Parathyroid adenoma (tissue), 2 donors: ENCODE measurements around the gene DSCAM.

ENCODE experiments used
- H2AFZ ChIP-seq: fragments of 300-600 bp; sonication (generic); one replicate; pipeline ENCODE4 v1.7.0; 2017; ENCODE audit warnings: antibody characterized with exemption, mild to moderate bottlenecking
- H3K27ac ChIP-seq: fragments of 300-600 bp; sonication (generic); one replicate; pipeline ENCODE4 v1.7.0; 2017
- H3K27me3 ChIP-seq: fragments of 300-600 bp; sonication (generic); one replicate; pipeline ENCODE4 v1.7.0; 2017; ENCODE audit warnings: low read length; ENCODE audit not compliant: control insufficient read depth, insufficient read depth
- H3K36me3 ChIP-seq: fragments of 300-600 bp; sonication (generic); one replicate; pipeline ENCODE4 v1.7.0; 2017; ENCODE audit warnings: low read length; ENCODE audit not compliant: control insufficient read depth, insufficient read depth
- H3K4me1 ChIP-seq: fragments of 300-600 bp; sonication (generic); one replicate; pipeline ENCODE4 v1.7.0; 2017; ENCODE audit warnings: control low read depth
- H3K4me2 ChIP-seq: fragments of 300-600 bp; sonication (generic); one replicate; pipeline ENCODE4 v1.7.0; 2017; ENCODE audit warnings: low read length
- H3K4me3 ChIP-seq: fragments of 300-600 bp; sonication (generic); one replicate; pipeline ENCODE4 v1.7.0; 2017; ENCODE audit warnings: low read depth, low read length
- H3K79me2 ChIP-seq: fragments of 300-600 bp; sonication (generic); one replicate; pipeline ENCODE4 v1.7.0; 2017; ENCODE audit warnings: control low read depth
- H3K9ac ChIP-seq: fragments of 300-600 bp; sonication (generic); one replicate; pipeline ENCODE4 v1.7.0; 2017; ENCODE audit warnings: mild to moderate bottlenecking
- H3K9me3 ChIP-seq: fragments of 300-600 bp; sonication (generic); one replicate; pipeline ENCODE4 v1.7.0; 2017; ENCODE audit warnings: low read length; ENCODE audit not compliant: control insufficient read depth
- TF ChIP-seq, protein P1 (sequence below): fragments of 300-600 bp; sonication (generic); IDR thresholded peaks from one replicate; pipeline ENCODE4 v1.7.0; 2017; ENCODE audit warnings: antibody characterized with exemption, mild to moderate bottlenecking
- donor health status: primary hyperparathyroidism.

Gene DSCAM

DNA sequence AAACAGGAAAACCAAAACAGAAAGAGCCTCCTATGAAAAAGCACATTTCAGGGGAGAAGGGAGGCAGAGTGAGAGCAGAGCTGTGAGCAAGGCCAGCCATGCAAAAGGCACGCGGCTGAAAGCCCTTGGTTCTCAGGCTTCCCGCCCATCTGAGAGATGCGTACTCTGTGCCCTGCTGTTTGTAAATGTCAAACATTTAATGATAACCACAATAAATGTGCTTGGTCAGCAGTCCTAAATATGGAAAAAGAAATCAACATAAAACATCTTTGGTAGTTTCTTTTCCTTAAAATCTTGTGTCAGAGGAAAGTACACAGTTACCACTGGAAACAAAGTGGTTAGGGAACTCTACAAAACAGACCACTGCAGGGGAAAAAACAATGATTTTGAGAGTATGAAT lies 283.1 kb downstream of the DSCAM start:
- H2AFZ ChIP-seq = no peak overlapping the region
- H3K27ac ChIP-seq = no peak overlapping the region
- no peaks in the 10 kb centered on the region for H3K27me3 ChIP-seq
- H3K9ac ChIP-seq = no peak overlapping the region
- no peaks in the 10 kb centered on the region for H3K79me2 ChIP-seq
- TF ChIP-seq, protein P1, sequence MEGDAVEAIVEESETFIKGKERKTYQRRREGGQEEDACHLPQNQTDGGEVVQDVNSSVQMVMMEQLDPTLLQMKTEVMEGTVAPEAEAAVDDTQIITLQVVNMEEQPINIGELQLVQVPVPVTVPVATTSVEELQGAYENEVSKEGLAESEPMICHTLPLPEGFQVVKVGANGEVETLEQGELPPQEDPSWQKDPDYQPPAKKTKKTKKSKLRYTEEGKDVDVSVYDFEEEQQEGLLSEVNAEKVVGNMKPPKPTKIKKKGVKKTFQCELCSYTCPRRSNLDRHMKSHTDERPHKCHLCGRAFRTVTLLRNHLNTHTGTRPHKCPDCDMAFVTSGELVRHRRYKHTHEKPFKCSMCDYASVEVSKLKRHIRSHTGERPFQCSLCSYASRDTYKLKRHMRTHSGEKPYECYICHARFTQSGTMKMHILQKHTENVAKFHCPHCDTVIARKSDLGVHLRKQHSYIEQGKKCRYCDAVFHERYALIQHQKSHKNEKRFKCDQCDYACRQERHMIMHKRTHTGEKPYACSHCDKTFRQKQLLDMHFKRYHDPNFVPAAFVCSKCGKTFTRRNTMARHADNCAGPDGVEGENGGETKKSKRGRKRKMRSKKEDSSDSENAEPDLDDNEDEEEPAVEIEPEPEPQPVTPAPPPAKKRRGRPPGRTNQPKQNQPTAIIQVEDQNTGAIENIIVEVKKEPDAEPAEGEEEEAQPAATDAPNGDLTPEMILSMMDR = no peak
- H3K4me2 ChIP-seq = no peak overlapping the region
- no peaks in the 10 kb centered on the region for H3K4me1 ChIP-seq
- no peaks in the 10 kb centered on the region for H3K36me3 ChIP-seq
- H3K4me3 ChIP-seq = no peak overlapping the region
- H3K9me3 ChIP-seq = no peaks in the 10 kb centered on the region

DNA sequence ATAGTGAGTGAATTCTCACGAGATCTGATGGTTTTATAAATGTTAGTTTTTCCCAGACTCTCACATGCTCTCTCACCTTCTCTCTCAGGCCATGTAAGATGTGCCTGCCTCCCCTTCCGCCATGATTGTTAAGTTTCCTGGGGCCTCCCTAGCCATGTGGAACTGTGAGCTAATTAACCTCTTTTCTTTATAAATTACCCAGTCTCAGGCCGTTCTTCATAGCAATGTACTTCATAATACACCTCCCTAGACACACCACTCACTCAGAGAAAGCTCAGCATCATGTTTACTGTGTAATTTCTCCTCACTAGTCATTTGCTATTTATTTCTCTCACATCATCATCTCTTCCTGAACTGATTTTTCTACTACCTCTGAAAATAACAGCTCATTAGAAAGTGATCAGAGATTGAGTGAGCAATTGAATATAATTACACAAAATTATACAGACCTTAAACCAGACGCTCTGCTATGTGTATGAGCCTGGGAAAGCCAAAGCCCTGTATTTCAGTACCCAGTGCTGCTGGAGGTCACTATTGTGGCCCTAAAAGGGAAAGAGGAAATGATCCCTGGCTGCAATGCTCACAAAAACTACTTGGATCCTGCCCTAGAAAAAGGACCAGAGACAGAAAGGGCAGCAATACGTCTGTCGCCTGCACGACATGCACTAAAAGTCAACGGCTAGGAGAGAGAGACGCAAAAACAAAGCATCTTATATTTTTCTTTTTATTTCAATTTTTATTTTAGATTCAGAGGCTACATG lies 284.5 kb downstream of the DSCAM start:
- Histone ChIP-seq H3K4me1 (no peaks in the 10 kb centered on the region), H2AFZ (no peak overlapping the region), H3K27me3 (no peaks in the 10 kb centered on the region), H3K9me3 (no peaks in the 10 kb centered on the region), H3K79me2 (no peaks in the 10 kb centered on the region), H3K9ac (no peak overlapping the region), H3K4me3 (no peak overlapping the region), H3K27ac (no peak overlapping the region), H3K36me3 (no peaks in the 10 kb centered on the region), H3K4me2 (no peak overlapping the region)
- TF ChIP-seq, protein P1 = no peak

DNA sequence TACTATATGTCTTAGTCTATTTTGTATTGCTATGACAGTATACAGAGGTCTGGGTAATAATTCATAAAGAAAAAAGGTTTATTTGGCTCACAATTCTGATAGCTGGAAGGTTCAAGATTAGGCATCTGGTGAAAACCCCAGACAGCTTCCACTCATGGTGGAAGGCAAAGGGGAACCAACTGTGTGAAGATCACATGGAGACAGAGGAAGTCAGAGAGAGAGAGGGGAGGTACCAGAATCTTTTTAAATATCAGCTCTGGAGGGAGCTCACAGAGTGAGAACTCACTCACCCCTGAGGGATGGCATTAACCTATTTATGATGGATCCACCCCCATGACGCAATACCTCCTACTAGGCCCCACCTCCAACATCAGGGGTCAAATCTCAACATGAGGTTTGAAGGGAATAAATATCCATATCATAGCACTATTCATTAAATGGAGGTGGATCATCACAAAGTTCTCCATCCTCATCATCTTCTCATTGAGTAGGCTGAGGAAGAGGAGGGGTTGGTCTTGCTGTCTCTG lies 290.5 kb downstream of the DSCAM start:
- no peaks in the 10 kb centered on the region for H3K36me3 ChIP-seq
- H3K27ac ChIP-seq = no peak overlapping the region
- no peaks in the 10 kb centered on the region for H3K9me3 ChIP-seq
- H3K4me3 ChIP-seq = no peak overlapping the region
- no peaks in the 10 kb centered on the region for H3K27me3 ChIP-seq
- H2AFZ ChIP-seq = no peak overlapping the region
- H3K4me1 ChIP-seq = no peaks in the 10 kb centered on the region
- H3K4me2 ChIP-seq = no peak overlapping the region
- H3K9ac ChIP-seq = no peak overlapping the region
- H3K79me2 ChIP-seq = no peaks in the 10 kb centered on the region
- TF ChIP-seq, protein P1 = no peak

DNA sequence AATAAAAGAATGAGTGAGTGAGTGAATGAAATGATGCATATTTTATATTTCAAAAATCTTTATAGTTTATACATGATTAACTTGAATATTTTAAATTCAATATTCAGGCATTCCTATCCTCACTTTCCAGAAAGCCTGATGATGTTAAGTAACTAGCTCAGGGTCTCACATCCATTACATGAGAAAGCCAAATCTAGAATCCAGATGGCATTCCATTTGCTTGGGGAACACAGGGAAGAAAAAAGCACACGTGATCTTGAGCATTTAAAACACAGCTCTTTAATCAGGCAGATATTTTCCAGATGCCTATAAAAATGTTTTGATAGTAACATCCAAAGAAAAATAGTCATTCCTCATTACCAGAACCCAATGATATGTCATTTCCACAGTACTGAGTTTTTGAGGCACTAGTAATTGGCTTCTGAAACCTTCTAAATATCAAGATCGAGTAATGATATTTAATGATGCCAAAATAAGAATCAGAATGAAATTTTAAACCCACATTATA lies 291.9 kb downstream of the DSCAM start:
- no peaks in the 10 kb centered on the region for H3K79me2 ChIP-seq
- H3K4me3 ChIP-seq = no peak overlapping the region
- no peak overlapping the region for H3K27ac ChIP-seq
- H3K27me3 ChIP-seq = no peaks in the 10 kb centered on the region
- H2AFZ ChIP-seq = no peak overlapping the region
- TF ChIP-seq, protein P1 = no peak
- H3K36me3 ChIP-seq = no peaks in the 10 kb centered on the region
- no peaks in the 10 kb centered on the region for H3K4me1 ChIP-seq
- no peak overlapping the region for H3K4me2 ChIP-seq
- H3K9me3 ChIP-seq = no peaks in the 10 kb centered on the region
- H3K9ac ChIP-seq = no peak overlapping the region

DNA sequence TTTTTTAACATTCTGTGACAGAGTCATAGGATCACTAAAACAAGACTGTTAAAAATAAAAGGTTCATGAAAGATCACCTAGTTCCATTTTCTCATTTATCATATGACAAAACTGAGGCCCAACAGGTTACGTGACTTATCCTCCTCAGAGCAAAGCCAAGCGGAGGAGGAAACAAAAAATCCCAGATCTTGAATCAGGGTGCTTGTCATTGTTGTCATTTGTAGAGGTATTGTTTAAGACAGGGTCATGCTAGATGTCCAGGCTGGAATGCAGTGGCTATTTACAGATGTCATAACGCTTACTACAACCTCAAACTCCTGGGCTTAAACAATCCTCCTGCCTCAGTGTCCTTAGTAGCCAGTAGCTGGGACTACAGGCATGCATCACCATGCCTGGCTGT lies 293.2 kb downstream of the DSCAM start:
- Histone ChIP-seq H2AFZ (no peak overlapping the region), H3K9ac (no peak overlapping the region), H3K27ac (no peak overlapping the region), H3K4me3 (no peak overlapping the region), H3K36me3 (no peaks in the 10 kb centered on the region), H3K27me3 (no peaks in the 10 kb centered on the region), H3K4me1 (no peaks in the 10 kb centered on the region), H3K4me2 (no peak overlapping the region), H3K9me3 (no peaks in the 10 kb centered on the region), H3K79me2 (no peaks in the 10 kb centered on the region)
- TF ChIP-seq, protein P1 = no peak
